ENCODE measurements around the gene RING1. TPM values are rescaled to one million over a fixed set of nuclear protein-coding genes. Genes with fewer than 3 reads are reported as not detected.

The RING1 gene
- polyA plus RNA-seq, 1 experiment: 36.6 TPM

GRCh38 chr6:33190504-33191107 is 17.7 kb upstream of the RING1 start:
- ChIA-PET CTCF (interaction anchor here (1.1 to 1.2 kb wide), 2 partner anchors 71 to 74 kb away, joined by 3 to 4 read pairs; no protein-coding TSS in a partner anchor), POLR2A (no interaction called here)
- Histone ChIP-seq H3K4me3 (ENCODE audit: low read depth, low read length) (no peak overlapping the region), H3K27me3 (ENCODE audit: control insufficient read depth, insufficient read depth, low read length) (peaks cover 20% of the 10 kb centered on the region), H3K36me3 (ENCODE audit: control insufficient read depth, insufficient read depth, low read length) (peaks cover 10% of the 10 kb centered on the region)
- TF ChIP-seq, protein P1, sequence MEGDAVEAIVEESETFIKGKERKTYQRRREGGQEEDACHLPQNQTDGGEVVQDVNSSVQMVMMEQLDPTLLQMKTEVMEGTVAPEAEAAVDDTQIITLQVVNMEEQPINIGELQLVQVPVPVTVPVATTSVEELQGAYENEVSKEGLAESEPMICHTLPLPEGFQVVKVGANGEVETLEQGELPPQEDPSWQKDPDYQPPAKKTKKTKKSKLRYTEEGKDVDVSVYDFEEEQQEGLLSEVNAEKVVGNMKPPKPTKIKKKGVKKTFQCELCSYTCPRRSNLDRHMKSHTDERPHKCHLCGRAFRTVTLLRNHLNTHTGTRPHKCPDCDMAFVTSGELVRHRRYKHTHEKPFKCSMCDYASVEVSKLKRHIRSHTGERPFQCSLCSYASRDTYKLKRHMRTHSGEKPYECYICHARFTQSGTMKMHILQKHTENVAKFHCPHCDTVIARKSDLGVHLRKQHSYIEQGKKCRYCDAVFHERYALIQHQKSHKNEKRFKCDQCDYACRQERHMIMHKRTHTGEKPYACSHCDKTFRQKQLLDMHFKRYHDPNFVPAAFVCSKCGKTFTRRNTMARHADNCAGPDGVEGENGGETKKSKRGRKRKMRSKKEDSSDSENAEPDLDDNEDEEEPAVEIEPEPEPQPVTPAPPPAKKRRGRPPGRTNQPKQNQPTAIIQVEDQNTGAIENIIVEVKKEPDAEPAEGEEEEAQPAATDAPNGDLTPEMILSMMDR (IDR thresholded peaks at IDR 0.05; ENCODE audit: insufficient read depth, low read depth, low read length): no peak
- no peak for DNase-seq (ENCODE audit: low read depth)

- DNase-seq (ENCODE audit: low read depth): no peak
- CTCF ChIA-PET: interaction anchor here (0.6 kb wide), 1 partner anchor 30 kb away, joined by 3 read pairs; no protein-coding TSS in a partner anchor
Measured at GRCh38 chr6:33191383-33192104, 16.8 kb upstream of the RING1 start.

GRCh38 chr6:33192105-33192646 is 16.1 kb upstream of the RING1 start, which contains the start of gene COL11A2:
COL11A2 (minus strand) TSS chr6:33192467; CDS start chr6:33192240, 227 bp downstream.
- no peak for DNase-seq (ENCODE audit: low read depth)
- TF ChIP-seq, protein P1 (IDR thresholded peaks at IDR 0.05; ENCODE audit: insufficient read depth, low read depth, low read length): no peak
- CTCF ChIA-PET: interaction anchor here (0.6 kb wide), 1 partner anchor 31 kb away, joined by 3 read pairs; no protein-coding TSS in a partner anchor
- Histone ChIP-seq H3K36me3 (ENCODE audit: control insufficient read depth, insufficient read depth, low read length) (peaks cover 15% of the 10 kb centered on the region), H3K4me3 (ENCODE audit: low read depth, low read length) (peak within 1 kb of the TSS; percentile 26), H3K27me3 (ENCODE audit: control insufficient read depth, insufficient read depth, low read length) (peaks cover 17% of the 10 kb centered on the region)
- POLR2A ChIA-PET: no interaction called here

More at GRCh38 chr6:33191383-33192104, 16.8 kb upstream of the RING1 start:
- POLR2A ChIA-PET: no interaction called here
- Histone ChIP-seq H3K4me3 (ENCODE audit: low read depth, low read length) (no peak overlapping the region), H3K27me3 (ENCODE audit: control insufficient read depth, insufficient read depth, low read length) (peaks cover 17% of the 10 kb centered on the region), H3K36me3 (ENCODE audit: control insufficient read depth, insufficient read depth, low read length) (peaks cover 13% of the 10 kb centered on the region)
- TF ChIP-seq, protein P1 (IDR thresholded peaks at IDR 0.05; ENCODE audit: insufficient read depth, low read depth, low read length): no peak

DNA sequence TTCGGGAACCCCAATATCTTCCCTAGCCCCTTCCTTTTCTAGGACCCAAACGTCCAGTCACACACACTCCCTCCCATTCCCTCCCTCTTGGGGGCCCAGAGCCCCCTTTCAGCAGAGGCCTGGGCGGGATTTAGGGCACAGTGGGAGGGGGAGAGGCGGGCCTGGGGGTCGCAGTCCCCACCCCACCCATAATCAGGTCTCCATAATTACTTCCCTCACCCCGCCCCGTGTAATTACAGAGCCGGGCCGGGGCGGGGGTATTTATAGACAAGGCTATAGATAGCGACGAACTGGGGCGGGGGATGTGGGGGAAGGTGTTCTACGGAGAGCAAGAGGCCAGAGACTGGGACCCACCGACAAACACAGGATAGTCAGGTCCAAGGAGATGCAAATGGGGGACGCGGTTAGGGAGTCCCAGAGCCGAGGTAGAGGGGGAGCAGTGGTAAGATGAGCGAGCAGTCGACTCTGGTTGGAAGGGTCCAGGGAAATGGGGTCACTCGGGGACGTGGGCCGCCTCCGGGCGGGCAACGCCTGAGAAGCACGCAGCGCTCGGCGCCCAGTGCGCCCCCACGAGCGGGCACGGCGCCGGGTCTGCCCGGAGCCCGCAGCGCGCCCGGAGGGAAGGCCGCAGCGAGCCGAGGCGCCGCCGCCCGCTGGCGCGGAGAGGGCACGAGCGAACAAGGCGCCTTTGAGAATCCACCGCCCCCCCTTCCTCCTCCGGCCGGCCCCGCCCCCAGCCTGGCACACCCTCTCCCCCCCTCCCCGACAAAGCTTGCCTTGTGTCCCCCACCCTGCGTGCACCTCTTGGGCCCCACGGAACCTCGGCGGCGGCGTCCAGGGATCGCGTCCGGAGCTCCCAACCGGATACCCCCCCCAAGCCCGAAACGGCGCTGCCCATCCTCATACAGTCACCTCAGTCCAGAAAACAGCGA is 15.4 kb upstream of the RING1 start:
- peak overlapping the region; percentile 26 for H3K4me3 ChIP-seq (ENCODE audit: low read depth, low read length)
- H3K27me3 ChIP-seq (ENCODE audit: control insufficient read depth, insufficient read depth, low read length): peaks cover 17% of the 10 kb centered on the region
- DNase-seq (ENCODE audit: low read depth): no peak
- POLR2A ChIA-PET: no interaction called here
- CTCF ChIA-PET: interaction anchor here (1.0 to 1.3 kb wide), 2 partner anchors 32 to 38 kb away, joined by 3 to 4 read pairs; no protein-coding TSS in a partner anchor
- peaks cover 15% of the 10 kb centered on the region for H3K36me3 ChIP-seq (ENCODE audit: control insufficient read depth, insufficient read depth, low read length)
- TF ChIP-seq, protein P1 (IDR thresholded peaks at IDR 0.05; ENCODE audit: insufficient read depth, low read depth, low read length): no peak

Measured in BJ (cell line).